ENCODE measurements around the gene SLC30A2. TPM values are rescaled to one million over a fixed set of nuclear protein-coding genes. Genes with fewer than 3 reads are reported as not detected.

SLC30A2 gene
- total RNA-seq, 4 donors from 2014 or later = not detected

DNA sequence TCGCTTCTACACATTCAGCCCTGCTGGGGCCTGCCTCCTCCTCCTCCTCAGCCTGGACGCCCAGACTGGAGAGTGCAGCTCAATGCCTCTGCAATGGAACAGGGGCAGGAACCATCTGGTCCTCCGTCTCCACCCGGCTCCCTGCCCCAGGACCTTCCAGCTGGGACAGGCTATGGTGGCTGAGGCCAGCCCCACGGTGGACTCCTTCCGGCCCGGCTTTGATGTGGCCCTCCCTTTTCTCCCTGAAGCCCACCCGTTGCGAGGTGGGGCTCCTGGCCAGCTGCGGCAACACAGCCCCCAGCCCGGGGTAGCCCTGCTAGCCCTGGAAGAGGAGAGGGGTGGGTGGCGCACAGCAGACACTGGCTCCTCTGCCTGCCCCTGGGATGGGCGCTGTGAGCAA, 22.9 kb downstream of the SLC30A2 start:
- WGBS, 2 donors = 100% methylated on average over 1 of the region's 13 CpGs
- peaks cover 0 to 12% (median 5%) of the 10 kb centered on the region in 3 donors for H3K4me1 ChIP-seq
- no peaks in the 10 kb centered on the region for H3K36me3 ChIP-seq
- no peaks in the 10 kb centered on the region for H3K27me3 ChIP-seq
- H3K4me3 ChIP-seq = no peak overlapping the region
- no peak for DNase-seq
- intact Hi-C loops (cut with DNase I) = no loop called here
- TF ChIP-seq, protein P1, sequence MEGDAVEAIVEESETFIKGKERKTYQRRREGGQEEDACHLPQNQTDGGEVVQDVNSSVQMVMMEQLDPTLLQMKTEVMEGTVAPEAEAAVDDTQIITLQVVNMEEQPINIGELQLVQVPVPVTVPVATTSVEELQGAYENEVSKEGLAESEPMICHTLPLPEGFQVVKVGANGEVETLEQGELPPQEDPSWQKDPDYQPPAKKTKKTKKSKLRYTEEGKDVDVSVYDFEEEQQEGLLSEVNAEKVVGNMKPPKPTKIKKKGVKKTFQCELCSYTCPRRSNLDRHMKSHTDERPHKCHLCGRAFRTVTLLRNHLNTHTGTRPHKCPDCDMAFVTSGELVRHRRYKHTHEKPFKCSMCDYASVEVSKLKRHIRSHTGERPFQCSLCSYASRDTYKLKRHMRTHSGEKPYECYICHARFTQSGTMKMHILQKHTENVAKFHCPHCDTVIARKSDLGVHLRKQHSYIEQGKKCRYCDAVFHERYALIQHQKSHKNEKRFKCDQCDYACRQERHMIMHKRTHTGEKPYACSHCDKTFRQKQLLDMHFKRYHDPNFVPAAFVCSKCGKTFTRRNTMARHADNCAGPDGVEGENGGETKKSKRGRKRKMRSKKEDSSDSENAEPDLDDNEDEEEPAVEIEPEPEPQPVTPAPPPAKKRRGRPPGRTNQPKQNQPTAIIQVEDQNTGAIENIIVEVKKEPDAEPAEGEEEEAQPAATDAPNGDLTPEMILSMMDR (IDR thresholded peaks at IDR 0.05) = no peak
- no peak for TF ChIP-seq POLR2A (IDR thresholded peaks at IDR 0.05)
- H3K27ac ChIP-seq = no peak overlapping the region
- no peaks in the 10 kb centered on the region for H3K9me3 ChIP-seq

DNA sequence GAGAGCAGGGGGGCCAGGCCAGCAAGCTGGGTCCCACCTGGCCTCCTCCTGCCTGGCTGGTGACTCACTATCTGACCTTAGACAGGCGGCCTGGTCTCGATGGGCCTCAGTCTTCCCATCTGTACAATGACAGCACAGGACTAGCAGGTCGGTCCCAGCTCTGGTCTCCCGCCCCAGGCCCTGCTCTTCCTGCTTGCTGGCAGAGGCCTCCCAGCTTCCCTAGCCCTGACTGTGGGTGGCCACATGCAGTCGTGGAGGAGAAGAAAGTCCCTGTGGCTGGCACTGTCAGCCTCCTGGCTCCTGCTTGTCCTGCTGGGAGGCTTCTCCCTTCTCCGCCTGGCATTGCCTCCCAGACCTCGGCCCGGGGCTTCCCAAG, 23.5 kb downstream of the SLC30A2 start:
- peaks cover 0 to 12% (median 5%) of the 10 kb centered on the region in 3 donors for H3K4me1 ChIP-seq
- H3K4me3 ChIP-seq = no peak overlapping the region
- intact Hi-C loops (cut with DNase I) = no loop called here
- 87% methylated on average over 3 of the region's 8 CpGs; no CpG with 5 or more reads in 1 of the 2 donors for WGBS, 2 donors
- H3K27ac ChIP-seq = peak overlapping the region in 1 of 4 donors; percentile 7
- TF ChIP-seq, protein P1 (IDR thresholded peaks at IDR 0.05) = no peak
- no peak for TF ChIP-seq POLR2A (IDR thresholded peaks at IDR 0.05)
- no peak for DNase-seq
- H3K36me3 ChIP-seq = no peaks in the 10 kb centered on the region
- no peaks in the 10 kb centered on the region for H3K27me3 ChIP-seq
- H3K9me3 ChIP-seq = no peaks in the 10 kb centered on the region

DNA sequence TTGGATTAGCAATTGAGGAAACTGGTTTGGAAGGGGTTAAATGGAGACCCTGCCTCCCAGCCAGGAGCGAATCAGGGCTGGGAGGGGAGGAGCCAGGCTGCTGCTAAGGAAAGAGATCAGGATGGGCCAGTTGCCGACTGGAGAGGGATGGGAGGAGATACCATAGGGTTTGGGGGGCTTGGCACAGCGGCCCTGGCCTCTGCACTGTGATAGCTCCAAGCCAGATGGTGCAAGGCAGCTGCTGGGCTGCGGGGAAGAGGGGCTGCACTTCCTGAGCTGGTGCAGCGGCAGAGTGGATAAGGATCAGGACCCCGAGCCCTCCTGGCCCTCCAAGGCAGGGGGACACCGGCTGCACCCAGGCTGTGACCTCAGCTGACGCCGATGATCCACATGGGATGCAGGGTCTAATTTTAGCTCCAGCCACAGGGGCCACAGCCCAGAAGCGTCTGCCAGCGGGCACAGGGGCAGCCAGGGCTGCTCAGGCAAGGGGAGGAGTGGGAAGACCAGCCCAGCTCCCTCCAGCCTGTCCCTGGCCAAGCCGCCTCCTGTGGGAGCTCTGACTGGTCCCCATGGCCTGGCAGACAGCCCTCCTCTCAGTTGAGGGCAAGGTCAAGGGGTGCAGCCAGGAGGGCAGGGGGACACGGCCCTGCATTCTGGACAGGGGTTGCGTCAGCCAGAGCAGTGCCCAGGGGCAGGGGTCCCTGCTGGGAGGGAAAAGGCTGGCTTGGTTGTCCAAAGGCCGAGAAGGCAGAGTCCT, 24.1 kb downstream of the SLC30A2 start, which contains the start of gene EXTL1:
Gene EXTL1 (plus strand): TSS at position 129 of the 757 bp plus-strand sequence. CDS start 872 bp downstream, outside the sequence.
- intact Hi-C loops (cut with DNase I) = no loop called here
- Histone ChIP-seq H3K27me3 (no peaks in the 10 kb centered on the region), H3K4me1 (peaks cover 0 to 12% (median 5%) of the 10 kb centered on the region in 3 donors), H3K27ac (peak within 1 kb of the TSS in 1 of 4 donors; percentile 7), H3K36me3 (no peaks in the 10 kb centered on the region), H3K9me3 (no peaks in the 10 kb centered on the region), H3K4me3 (peak within 1 kb of the TSS in 2 of 4 donors; percentile 4 to 45)
- no peak for DNase-seq
- TF ChIP-seq, protein P1 (IDR thresholded peaks at IDR 0.05) = no peak
- TF ChIP-seq POLR2A (IDR thresholded peaks at IDR 0.05) = no peak
- WGBS, 2 donors = 38 to 44% methylated on average over 7 of the region's 15 CpGs

DNA sequence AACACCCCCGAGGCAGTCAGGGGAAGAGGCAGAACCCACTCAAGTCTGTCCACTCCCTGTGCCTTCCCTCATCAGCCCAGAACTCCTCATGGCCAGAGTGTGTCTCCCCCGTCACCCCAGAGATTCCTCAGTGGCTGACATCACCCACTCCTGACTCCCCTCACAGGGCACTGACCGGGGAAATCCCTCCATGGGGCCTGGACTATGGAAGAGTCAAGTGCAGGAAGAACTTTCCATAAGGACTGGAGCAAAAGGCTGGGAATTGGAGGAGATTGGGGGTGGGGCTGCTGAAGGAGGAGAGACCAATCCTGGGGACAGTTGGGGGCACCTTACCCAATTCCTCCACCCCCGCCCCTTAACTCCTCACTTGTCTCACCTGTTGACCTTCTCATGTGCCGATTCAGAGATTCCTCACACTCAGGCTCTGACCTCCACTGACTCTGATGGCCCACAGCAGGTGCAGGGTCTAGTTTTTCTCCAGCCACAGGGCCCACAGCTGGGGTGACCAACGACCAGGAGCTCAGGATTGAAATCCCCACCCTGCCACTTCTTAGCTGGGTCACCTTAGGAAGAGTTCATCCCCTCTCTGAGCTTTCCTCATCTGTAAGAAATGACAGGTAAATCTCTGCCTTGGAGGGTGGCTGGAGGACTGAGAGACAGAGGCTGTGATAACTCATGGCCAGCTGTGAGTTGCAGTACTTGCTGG, 24.8 kb downstream of the SLC30A2 start:
- Histone ChIP-seq H3K27me3 (no peaks in the 10 kb centered on the region), H3K4me3 (peak overlapping the region in 1 of 4 donors; percentile 4), H3K9me3 (no peaks in the 10 kb centered on the region), H3K36me3 (no peaks in the 10 kb centered on the region), H3K4me1 (peaks cover 0 to 12% (median 5%) of the 10 kb centered on the region in 3 donors), H3K27ac (no peak overlapping the region)
- no peak for DNase-seq
- no peak for TF ChIP-seq POLR2A (IDR thresholded peaks at IDR 0.05)
- intact Hi-C loops (cut with DNase I) = no loop called here
- WGBS, 2 donors = 62 to 92% methylated on average over 2 to 3 of the region's 6 CpGs

DNA sequence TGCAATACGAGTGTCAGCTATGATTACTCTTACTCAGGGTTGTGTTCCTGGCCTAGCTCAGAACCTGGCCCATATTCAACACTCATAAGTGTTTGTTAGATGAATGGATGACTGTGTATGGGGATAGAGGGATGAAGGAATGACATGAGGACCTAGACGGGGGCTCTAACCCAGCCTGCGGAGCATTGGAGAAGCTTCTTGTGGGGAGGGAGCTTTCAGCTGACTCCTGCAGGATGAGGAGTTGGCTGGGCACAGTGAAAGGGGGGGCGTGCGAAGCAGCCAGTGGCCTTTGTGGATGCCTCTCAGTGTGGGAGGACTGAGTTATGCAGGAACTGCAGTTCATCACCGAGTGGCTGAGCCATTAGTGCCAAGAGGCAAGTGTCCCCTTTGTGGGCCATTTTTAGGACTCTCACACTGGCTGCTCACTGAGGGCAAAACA, 25.6 kb downstream of the SLC30A2 start:
- 63 to 82% methylated on average over 4 to 6 of the region's 6 CpGs for WGBS, 2 donors
- no peak overlapping the region for H3K4me3 ChIP-seq
- H3K36me3 ChIP-seq = no peaks in the 10 kb centered on the region
- H3K27me3 ChIP-seq = no peaks in the 10 kb centered on the region
- no peak overlapping the region for H3K27ac ChIP-seq
- no peak for DNase-seq
- TF ChIP-seq, protein P1 (IDR thresholded peaks at IDR 0.05) = no peak
- no peak for TF ChIP-seq POLR2A (IDR thresholded peaks at IDR 0.05)
- H3K9me3 ChIP-seq = no peaks in the 10 kb centered on the region
- intact Hi-C loops (cut with DNase I) = no loop called here
- peaks cover 4 to 12% (median 9%) of the 10 kb centered on the region in 3 donors for H3K4me1 ChIP-seq

All from esophagus squamous epithelium (tissue), 5 donors.